ENCODE data around the gene RBM15B. TPM values are rescaled to one million over a fixed set of nuclear protein-coding genes. Genes with fewer than 3 reads are reported as not detected.

RBM15B gene
- polyA plus RNA-seq, 1 donor from 2014 or later, result 24.1 TPM

DNA sequence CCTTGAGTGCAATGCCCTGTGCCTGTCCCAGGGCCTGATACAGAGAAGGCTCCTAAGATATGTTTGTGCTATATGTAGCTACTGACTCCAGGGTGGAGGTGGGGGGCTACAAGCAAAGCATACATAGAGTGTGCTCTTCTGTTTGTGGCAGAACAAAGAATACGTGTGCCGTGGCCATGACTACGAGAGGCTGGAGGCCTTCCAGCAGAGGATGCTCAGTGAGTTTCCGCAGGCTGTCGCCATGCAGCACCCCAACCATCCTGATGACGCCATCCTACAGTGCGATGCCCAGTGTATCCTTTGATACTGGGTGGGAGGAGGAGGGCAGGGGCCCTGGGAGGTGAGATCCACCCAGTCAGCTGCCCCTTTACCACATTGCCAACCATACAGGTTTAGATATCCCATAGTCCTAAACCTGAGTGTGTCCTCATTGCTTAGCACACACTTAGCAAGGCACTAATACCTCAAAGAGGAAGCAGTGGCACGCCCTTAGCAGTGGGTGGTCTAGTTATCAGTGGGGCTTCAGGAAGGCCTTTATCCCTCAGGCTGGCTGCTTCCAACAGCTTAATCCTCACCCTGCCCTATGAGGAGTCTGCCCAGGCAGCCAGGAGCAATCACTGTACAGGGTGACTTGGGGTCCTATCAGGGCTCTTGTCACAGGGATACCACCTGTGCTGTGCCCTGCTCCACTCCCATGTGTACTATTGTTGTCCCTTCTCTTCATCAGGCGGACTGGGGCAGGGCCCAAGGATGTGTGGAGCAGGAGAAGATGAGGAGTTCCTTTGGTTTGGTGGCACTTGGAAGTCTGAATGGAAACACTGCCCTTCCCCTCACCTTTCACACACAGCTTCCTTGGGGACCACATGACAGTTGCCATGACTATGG is 36.1 kb upstream of the RBM15B start:
- Histone ChIP-seq H3K4me2 (ENCODE audit: low read length) (no peak overlapping the region), H3K9ac (ENCODE audit: low read length) (no peak overlapping the region), H3K9me2 (ENCODE audit: insufficient read depth, low read length) (no peaks in the 10 kb centered on the region), H3K27ac (ENCODE audit: low read length) (no peak overlapping the region), H3K36me3 (ENCODE audit: insufficient read depth, low read length) (no peaks in the 10 kb centered on the region), H3F3A (ENCODE audit: insufficient read depth, low read length, poor library complexity, severe bottlenecking) (no peaks in the 10 kb centered on the region), H3K9me3 (ENCODE audit: low read length) (no peaks in the 10 kb centered on the region), H3K4me3 (ENCODE audit: low read length) (no peak overlapping the region), H3K79me2 (replicated peaks; ENCODE audit: insufficient read depth, low read length) (no peaks in the 10 kb centered on the region), H2AFZ (ENCODE audit: low read depth, low read length) (no peak overlapping the region), H3K27me3 (ENCODE audit: insufficient read depth, low read depth, low read length) (no peaks in the 10 kb centered on the region), H4K20me1 (ENCODE audit: insufficient read depth) (no peaks in the 10 kb centered on the region)
- no peak for TF ChIP-seq MXI1 (conservative IDR thresholded peaks at IDR 0.05; ENCODE audit: poor library complexity, severe bottlenecking)
- TF ChIP-seq POLR2AphosphoS5 (IDR thresholded peaks at IDR 0.05), result no peak
- TF ChIP-seq, protein P1, sequence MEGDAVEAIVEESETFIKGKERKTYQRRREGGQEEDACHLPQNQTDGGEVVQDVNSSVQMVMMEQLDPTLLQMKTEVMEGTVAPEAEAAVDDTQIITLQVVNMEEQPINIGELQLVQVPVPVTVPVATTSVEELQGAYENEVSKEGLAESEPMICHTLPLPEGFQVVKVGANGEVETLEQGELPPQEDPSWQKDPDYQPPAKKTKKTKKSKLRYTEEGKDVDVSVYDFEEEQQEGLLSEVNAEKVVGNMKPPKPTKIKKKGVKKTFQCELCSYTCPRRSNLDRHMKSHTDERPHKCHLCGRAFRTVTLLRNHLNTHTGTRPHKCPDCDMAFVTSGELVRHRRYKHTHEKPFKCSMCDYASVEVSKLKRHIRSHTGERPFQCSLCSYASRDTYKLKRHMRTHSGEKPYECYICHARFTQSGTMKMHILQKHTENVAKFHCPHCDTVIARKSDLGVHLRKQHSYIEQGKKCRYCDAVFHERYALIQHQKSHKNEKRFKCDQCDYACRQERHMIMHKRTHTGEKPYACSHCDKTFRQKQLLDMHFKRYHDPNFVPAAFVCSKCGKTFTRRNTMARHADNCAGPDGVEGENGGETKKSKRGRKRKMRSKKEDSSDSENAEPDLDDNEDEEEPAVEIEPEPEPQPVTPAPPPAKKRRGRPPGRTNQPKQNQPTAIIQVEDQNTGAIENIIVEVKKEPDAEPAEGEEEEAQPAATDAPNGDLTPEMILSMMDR (IDR thresholded peaks at IDR 0.05; ENCODE audit: poor library complexity, severe bottlenecking), result no peak

DNA sequence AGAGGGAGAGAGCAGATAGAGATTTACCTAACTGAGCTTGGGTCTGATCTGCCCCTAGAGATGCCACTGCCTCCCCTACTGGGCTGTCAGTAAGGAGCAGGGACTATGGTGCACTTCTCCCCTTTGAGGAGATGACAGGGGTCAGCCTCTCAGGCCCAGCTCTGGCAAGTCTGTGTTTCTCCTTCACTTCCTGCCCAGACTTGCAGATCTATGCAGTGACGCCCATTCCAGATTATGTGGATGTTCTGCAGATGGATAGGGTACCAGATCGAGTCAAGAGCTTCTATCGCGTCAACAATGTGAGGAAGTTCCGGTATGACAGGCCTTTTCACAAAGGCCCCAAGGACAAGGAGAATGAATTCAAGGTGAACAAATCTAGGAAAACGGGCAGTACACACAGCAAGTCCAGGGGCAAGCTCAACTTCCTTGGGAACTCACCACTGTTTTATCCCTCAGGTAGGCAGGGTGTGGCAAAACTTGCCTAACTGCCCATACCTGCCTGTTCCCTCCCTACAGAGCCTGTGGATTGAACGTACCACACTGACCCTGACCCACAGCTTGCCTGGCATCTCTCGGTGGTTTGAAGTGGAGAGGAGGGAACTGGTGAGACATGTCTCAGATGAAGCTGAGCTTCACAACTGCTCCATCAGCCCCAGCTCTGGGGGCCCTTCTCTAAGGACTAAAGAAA is 35.0 kb upstream of the RBM15B start:
- Histone ChIP-seq H3K79me2 (replicated peaks; ENCODE audit: insufficient read depth, low read length) (no peaks in the 10 kb centered on the region), H3K9me3 (ENCODE audit: low read length) (no peaks in the 10 kb centered on the region), H3F3A (ENCODE audit: insufficient read depth, low read length, poor library complexity, severe bottlenecking) (no peaks in the 10 kb centered on the region), H4K20me1 (ENCODE audit: insufficient read depth) (no peaks in the 10 kb centered on the region), H3K9me2 (ENCODE audit: insufficient read depth, low read length) (no peaks in the 10 kb centered on the region), H3K27ac (ENCODE audit: low read length) (no peak overlapping the region), H3K27me3 (ENCODE audit: insufficient read depth, low read depth, low read length) (no peaks in the 10 kb centered on the region), H2AFZ (ENCODE audit: low read depth, low read length) (no peak overlapping the region), H3K4me2 (ENCODE audit: low read length) (no peak overlapping the region), H3K36me3 (ENCODE audit: insufficient read depth, low read length) (no peaks in the 10 kb centered on the region), H3K4me3 (ENCODE audit: low read length) (no peak overlapping the region), H3K9ac (ENCODE audit: low read length) (no peak overlapping the region)
- TF ChIP-seq, protein P2, sequence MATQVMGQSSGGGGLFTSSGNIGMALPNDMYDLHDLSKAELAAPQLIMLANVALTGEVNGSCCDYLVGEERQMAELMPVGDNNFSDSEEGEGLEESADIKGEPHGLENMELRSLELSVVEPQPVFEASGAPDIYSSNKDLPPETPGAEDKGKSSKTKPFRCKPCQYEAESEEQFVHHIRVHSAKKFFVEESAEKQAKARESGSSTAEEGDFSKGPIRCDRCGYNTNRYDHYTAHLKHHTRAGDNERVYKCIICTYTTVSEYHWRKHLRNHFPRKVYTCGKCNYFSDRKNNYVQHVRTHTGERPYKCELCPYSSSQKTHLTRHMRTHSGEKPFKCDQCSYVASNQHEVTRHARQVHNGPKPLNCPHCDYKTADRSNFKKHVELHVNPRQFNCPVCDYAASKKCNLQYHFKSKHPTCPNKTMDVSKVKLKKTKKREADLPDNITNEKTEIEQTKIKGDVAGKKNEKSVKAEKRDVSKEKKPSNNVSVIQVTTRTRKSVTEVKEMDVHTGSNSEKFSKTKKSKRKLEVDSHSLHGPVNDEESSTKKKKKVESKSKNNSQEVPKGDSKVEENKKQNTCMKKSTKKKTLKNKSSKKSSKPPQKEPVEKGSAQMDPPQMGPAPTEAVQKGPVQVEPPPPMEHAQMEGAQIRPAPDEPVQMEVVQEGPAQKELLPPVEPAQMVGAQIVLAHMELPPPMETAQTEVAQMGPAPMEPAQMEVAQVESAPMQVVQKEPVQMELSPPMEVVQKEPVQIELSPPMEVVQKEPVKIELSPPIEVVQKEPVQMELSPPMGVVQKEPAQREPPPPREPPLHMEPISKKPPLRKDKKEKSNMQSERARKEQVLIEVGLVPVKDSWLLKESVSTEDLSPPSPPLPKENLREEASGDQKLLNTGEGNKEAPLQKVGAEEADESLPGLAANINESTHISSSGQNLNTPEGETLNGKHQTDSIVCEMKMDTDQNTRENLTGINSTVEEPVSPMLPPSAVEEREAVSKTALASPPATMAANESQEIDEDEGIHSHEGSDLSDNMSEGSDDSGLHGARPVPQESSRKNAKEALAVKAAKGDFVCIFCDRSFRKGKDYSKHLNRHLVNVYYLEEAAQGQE (IDR thresholded peaks at IDR 0.05; ENCODE audit: borderline replicate concordance), result no peak
- TF ChIP-seq SMC3 (conservative IDR thresholded peaks at IDR 0.05; ENCODE audit: poor library complexity) (no peak), EP300 (conservative IDR thresholded peaks at IDR 0.05; ENCODE audit: poor library complexity, severe bottlenecking) (no peak), RAD21 (conservative IDR thresholded peaks at IDR 0.05) (no peak), EZH2 (IDR thresholded peaks at IDR 0.05; ENCODE audit: borderline replicate concordance, insufficient read depth, low read length, poor library complexity, severe bottlenecking) (no peak), MXI1 (conservative IDR thresholded peaks at IDR 0.05; ENCODE audit: poor library complexity, severe bottlenecking) (no peak), TAF1 (IDR thresholded peaks at IDR 0.05; ENCODE audit: low read depth) (no peak), POLR2AphosphoS5 (IDR thresholded peaks at IDR 0.05) (no peak)
- TF ChIP-seq, protein P1 (IDR thresholded peaks at IDR 0.05; ENCODE audit: poor library complexity, severe bottlenecking), result no peak
